ENCODE results near the gene OBSCN.

The OBSCN gene

GRCh38 chr1:228393811-228394570 lies 186.1 kb downstream of the OBSCN start:
- DNase-seq: no peak

GRCh38 chr1:228394571-228395394 lies 186.9 kb downstream of the OBSCN start:
- no peak for DNase-seq

- no peak for DNase-seq
Measured at GRCh38 chr1:228396770-228397662, 189.2 kb downstream of the OBSCN start.

- DNase-seq: no peak
Measured at GRCh38 chr1:228397966-228398365, 190.1 kb downstream of the OBSCN start.

- no peak for DNase-seq
Measured at GRCh38 chr1:228398741-228399461, 191.1 kb downstream of the OBSCN start.

GRCh38 chr1:228399531-228400236 lies 191.8 kb downstream of the OBSCN start:
- no peak for DNase-seq

- no peak for DNase-seq
Measured at GRCh38 chr1:228400237-228400651, 192.4 kb downstream of the OBSCN start.

- DNase-seq: no peak
Measured at GRCh38 chr1:228400692-228401454, 193.0 kb downstream of the OBSCN start.

- DNase-seq: peak in 1 of 2 donors; percentile 4
Measured at GRCh38 chr1:228401782-228402640, 194.2 kb downstream of the OBSCN start.

GRCh38 chr1:228402641-228403025 lies 194.8 kb downstream of the OBSCN start:
- no peak for DNase-seq

GRCh38 chr1:228403231-228403631 lies 195.4 kb downstream of the OBSCN start:
- peak in 1 of 2 donors; percentile 6 for DNase-seq

GRCh38 chr1:228404107-228404720 lies 196.4 kb downstream of the OBSCN start:
- peak in 1 of 2 donors; percentile 25 for DNase-seq

- DNase-seq: no peak
Measured at GRCh38 chr1:228405200-228405978, 197.5 kb downstream of the OBSCN start.

- no peak for DNase-seq
Measured at GRCh38 chr1:228405979-228406228, 198.1 kb downstream of the OBSCN start.

GRCh38 chr1:228407106-228408040 lies 199.5 kb downstream of the OBSCN start:
- DNase-seq: no peak

GRCh38 chr1:228408041-228408868 lies 200.4 kb downstream of the OBSCN start:
- DNase-seq: no peak

Data from CD4-positive, alpha-beta T cell treated with Interleukin-4 for 1 hour (primary cell).